Measurements from ENCODE around the gene GPS1. TPM values are rescaled to one million over a fixed set of nuclear protein-coding genes. Genes with fewer than 3 reads are reported as not detected.

The GPS1 gene
- total RNA-seq, 1 experiment from 2014 or later: 181 TPM

DNA sequence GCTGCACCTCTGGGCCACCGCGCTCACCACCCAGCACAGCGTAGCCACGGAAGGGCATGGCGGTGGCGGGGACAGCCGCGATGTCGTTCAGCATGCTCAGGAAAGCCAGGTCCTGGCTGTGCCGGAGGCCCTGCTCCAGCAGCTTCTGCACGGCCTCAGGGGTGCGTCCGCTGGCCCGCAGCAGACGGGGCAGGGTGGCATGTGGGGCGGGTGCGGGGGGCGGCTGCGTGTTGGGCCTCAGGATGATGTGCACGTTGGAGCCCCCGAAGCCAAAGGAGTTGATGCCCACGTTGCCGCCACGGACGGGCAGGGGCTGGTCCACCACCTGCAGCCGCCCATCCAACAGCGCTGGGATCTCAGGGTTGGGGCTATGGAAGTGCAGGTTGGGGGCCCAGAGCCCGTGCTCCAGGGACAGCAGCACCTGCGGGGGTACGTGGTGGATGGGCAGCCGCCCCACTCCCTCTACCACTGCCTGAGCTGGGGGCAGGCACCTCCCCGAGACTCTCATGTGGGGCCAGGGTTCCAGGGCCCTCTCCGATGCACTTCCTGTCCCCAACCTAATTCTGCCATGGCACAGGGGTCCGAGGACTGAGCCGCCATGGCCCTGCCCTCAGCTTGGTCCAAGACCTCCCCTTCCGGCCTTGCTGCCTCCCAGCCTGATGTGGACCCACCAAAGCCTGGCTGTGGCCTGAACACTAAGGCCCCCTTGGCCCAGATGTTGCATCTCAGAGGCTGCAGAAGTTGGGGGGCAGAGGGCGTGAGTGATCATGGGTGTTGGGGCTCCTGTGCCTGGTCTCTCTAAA is 39.8 kb downstream of the GPS1 start (continued):
- no peak for TF ChIP-seq STAT6 (CRISPR knock-in tag; conservative IDR thresholded peaks at IDR 0.05; ENCODE audit: low read depth)

DNA sequence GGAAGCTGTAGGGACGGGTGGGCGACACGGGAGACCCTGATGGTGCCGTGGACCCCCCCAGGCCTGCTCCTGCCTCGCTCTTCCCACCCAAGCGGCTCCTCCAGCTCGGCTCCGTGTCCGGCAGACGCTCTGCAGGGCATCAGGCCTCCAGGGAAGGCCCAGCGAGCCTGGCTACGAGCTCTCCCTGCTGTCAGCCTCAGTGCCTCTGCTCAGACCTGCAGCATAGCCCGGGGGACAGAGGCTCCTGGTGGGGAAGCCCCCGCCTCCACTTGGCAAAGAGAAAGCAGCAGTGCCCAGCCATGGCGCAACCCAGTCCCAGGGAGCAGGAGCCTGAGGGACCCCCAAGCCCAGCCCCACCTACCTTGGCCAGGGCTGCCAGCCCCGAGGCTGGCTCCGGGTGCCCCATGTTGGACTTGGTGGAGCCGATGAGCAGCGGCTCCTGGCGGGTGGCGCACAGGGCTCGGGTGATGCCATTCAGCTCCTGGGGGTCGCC is 40.4 kb downstream of the GPS1 start:
- H3K36me3 Mint-ChIP-seq: peaks cover 22% of the 10 kb centered on the region
- no peak overlapping the region for H3K27ac Mint-ChIP-seq
- no peaks in the 10 kb centered on the region for H3K27me3 Mint-ChIP-seq (ENCODE audit: low read depth)
- no peak for TF ChIP-seq PRRX2 (CRISPR knock-in tag; IDR thresholded peaks at IDR 0.05)
- no peak for TF ChIP-seq ERG (CRISPR knock-in tag; IDR thresholded peaks at IDR 0.05)
- TF ChIP-seq, protein P1, sequence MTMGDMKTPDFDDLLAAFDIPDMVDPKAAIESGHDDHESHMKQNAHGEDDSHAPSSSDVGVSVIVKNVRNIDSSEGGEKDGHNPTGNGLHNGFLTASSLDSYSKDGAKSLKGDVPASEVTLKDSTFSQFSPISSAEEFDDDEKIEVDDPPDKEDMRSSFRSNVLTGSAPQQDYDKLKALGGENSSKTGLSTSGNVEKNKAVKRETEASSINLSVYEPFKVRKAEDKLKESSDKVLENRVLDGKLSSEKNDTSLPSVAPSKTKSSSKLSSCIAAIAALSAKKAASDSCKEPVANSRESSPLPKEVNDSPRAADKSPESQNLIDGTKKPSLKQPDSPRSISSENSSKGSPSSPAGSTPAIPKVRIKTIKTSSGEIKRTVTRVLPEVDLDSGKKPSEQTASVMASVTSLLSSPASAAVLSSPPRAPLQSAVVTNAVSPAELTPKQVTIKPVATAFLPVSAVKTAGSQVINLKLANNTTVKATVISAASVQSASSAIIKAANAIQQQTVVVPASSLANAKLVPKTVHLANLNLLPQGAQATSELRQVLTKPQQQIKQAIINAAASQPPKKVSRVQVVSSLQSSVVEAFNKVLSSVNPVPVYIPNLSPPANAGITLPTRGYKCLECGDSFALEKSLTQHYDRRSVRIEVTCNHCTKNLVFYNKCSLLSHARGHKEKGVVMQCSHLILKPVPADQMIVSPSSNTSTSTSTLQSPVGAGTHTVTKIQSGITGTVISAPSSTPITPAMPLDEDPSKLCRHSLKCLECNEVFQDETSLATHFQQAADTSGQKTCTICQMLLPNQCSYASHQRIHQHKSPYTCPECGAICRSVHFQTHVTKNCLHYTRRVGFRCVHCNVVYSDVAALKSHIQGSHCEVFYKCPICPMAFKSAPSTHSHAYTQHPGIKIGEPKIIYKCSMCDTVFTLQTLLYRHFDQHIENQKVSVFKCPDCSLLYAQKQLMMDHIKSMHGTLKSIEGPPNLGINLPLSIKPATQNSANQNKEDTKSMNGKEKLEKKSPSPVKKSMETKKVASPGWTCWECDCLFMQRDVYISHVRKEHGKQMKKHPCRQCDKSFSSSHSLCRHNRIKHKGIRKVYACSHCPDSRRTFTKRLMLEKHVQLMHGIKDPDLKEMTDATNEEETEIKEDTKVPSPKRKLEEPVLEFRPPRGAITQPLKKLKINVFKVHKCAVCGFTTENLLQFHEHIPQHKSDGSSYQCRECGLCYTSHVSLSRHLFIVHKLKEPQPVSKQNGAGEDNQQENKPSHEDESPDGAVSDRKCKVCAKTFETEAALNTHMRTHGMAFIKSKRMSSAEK (CRISPR knock-in tag; IDR thresholded peaks at IDR 0.05; ENCODE audit: borderline replicate concordance): no peak
- TF ChIP-seq FOXJ3 (CRISPR knock-in tag; IDR thresholded peaks at IDR 0.05; ENCODE audit: borderline replicate concordance): no peak
- no peak for TF ChIP-seq NFATC4 (CRISPR knock-in tag; IDR thresholded peaks at IDR 0.05)
- TF ChIP-seq RELA (CRISPR knock-in tag; IDR thresholded peaks at IDR 0.05; ENCODE audit: borderline replicate concordance): no peak
- TF ChIP-seq ESRRA (CRISPR knock-in tag; IDR thresholded peaks at IDR 0.05; ENCODE audit: borderline replicate concordance): no peak
- TF ChIP-seq, protein P2, sequence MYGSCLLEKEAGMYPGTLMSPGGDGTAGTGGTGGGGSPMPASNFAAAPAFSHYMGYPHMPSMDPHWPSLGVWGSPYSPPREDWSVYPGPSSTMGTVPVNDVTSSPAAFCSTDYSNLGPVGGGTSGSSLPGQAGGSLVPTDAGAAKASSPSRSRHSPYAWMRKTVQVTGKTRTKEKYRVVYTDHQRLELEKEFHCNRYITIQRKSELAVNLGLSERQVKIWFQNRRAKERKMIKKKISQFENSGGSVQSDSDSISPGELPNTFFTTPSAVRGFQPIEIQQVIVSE (CRISPR knock-in tag; IDR thresholded peaks at IDR 0.05; ENCODE audit: borderline replicate concordance): no peak
- no peak for TF ChIP-seq HMGA2 (CRISPR knock-in tag; IDR thresholded peaks at IDR 0.05)
- no peak for TF ChIP-seq E2F5 (CRISPR knock-in tag; IDR thresholded peaks at IDR 0.05)
- TF ChIP-seq, protein P3, sequence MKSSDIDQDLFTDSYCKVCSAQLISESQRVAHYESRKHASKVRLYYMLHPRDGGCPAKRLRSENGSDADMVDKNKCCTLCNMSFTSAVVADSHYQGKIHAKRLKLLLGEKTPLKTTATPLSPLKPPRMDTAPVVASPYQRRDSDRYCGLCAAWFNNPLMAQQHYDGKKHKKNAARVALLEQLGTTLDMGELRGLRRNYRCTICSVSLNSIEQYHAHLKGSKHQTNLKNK (CRISPR knock-in tag; IDR thresholded peaks at IDR 0.05): no peak
- no peak for TF ChIP-seq GABPB1 (CRISPR knock-in tag; IDR thresholded peaks at IDR 0.05)
- TF ChIP-seq, protein P4, sequence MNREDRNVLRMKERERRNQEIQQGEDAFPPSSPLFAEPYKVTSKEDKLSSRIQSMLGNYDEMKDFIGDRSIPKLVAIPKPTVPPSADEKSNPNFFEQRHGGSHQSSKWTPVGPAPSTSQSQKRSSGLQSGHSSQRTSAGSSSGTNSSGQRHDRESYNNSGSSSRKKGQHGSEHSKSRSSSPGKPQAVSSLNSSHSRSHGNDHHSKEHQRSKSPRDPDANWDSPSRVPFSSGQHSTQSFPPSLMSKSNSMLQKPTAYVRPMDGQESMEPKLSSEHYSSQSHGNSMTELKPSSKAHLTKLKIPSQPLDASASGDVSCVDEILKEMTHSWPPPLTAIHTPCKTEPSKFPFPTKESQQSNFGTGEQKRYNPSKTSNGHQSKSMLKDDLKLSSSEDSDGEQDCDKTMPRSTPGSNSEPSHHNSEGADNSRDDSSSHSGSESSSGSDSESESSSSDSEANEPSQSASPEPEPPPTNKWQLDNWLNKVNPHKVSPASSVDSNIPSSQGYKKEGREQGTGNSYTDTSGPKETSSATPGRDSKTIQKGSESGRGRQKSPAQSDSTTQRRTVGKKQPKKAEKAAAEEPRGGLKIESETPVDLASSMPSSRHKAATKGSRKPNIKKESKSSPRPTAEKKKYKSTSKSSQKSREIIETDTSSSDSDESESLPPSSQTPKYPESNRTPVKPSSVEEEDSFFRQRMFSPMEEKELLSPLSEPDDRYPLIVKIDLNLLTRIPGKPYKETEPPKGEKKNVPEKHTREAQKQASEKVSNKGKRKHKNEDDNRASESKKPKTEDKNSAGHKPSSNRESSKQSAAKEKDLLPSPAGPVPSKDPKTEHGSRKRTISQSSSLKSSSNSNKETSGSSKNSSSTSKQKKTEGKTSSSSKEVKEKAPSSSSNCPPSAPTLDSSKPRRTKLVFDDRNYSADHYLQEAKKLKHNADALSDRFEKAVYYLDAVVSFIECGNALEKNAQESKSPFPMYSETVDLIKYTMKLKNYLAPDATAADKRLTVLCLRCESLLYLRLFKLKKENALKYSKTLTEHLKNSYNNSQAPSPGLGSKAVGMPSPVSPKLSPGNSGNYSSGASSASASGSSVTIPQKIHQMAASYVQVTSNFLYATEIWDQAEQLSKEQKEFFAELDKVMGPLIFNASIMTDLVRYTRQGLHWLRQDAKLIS (CRISPR knock-in tag; IDR thresholded peaks at IDR 0.05; ENCODE audit: borderline replicate concordance): no peak
- TF ChIP-seq IRF2 (CRISPR knock-in tag; IDR thresholded peaks at IDR 0.05; ENCODE audit: borderline replicate concordance, low read depth): no peak
- TF ChIP-seq, protein P5, sequence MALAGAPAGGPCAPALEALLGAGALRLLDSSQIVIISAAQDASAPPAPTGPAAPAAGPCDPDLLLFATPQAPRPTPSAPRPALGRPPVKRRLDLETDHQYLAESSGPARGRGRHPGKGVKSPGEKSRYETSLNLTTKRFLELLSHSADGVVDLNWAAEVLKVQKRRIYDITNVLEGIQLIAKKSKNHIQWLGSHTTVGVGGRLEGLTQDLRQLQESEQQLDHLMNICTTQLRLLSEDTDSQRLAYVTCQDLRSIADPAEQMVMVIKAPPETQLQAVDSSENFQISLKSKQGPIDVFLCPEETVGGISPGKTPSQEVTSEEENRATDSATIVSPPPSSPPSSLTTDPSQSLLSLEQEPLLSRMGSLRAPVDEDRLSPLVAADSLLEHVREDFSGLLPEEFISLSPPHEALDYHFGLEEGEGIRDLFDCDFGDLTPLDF (CRISPR knock-in tag; IDR thresholded peaks at IDR 0.05): no peak
- H3K9me3 Mint-ChIP-seq: no peaks in the 10 kb centered on the region
- H3K4me3 Mint-ChIP-seq: no peak overlapping the region
- DNase-seq (ENCODE audit: low spot score) (no peak), ATAC-seq (no peak)
- peaks cover 3% of the 10 kb centered on the region for H3K4me1 Mint-ChIP-seq
- ChIA-PET CTCF (interaction anchor here (0.7 kb wide), 1 partner anchor 72 kb away, joined by 3 read pairs; no protein-coding TSS in a partner anchor), POLR2A (no interaction called here)
